Measurements from ENCODE around the gene KL.

Gene KL

DNA sequence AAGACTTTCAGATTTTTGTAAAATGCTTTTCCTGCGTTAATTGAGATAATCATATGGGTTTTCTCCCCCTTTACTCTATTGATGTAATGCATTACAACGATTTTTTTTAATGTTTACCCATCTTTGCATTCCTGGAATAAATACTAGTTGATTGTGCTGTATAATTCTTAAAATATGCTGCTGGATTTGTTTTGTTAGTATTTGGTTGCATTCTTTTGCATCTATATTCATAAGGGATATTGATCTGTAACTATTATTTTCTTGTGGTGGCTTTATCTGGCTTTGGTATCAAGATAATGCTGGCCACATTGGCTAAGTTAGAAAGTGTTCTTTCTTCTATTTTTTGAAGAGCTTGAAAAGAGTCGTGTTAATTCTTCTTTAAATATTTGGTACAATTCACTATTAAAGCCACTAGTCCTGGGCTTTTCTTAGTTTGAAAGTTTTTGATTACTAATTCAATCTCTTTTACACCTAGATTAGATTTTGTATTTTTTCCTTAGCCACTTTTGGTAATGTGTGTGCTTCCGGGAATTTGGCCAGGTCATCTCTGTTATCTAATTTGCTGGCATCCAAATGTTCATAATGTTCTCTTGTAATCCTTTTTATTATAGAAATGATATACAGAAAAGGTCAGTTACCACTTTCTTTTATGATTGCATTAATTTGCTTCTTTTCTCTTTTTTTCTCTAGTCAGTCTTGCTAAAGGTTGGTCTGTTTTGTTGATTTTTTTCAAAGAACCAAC, 29.8 kb downstream of the KL start:
- no peak for DNase-seq

DNA sequence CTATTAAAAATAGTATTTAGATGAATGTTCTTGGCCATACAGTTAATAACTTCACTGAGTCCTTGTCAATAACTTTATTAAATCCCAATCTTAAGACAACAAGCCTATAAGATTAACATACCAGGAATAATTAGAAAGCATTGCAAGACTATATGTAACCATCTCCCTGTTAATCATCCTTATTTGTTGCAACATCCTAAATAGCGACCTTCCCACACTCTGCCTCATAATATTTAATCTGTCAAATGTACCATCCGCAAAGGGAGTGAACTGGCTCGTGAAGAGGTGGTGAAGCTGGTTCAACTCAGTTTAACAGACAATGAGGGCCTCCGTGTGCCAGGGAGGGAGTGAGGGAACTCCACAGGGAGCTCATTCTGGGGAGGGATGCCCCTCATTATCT, 33.9 kb downstream of the KL start:
- no peak for DNase-seq

DNA sequence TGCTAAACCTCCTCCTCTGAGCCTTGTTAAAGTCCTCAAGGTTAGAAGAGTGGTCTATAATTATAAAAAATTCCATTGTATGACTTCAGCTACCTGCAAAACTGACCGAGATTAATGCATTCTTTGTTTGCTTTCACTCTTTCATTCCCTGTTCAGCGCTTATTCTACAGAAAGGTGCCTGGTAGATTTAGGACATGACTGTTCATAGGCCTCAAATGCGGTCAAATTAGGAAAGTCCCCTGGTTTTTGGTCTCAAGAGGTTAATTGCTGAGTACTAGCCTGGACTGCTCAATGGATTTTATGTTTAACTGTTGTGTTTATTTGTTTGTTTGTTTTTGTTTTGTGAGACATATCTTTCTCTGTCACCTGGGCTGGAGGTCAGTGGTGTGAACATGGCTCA, 35.4 kb downstream of the KL start:
- no peak for DNase-seq

GRCh38 chr13:33052506-33053280, 36.5 kb downstream of the KL start:
- no peak for DNase-seq

DNA sequence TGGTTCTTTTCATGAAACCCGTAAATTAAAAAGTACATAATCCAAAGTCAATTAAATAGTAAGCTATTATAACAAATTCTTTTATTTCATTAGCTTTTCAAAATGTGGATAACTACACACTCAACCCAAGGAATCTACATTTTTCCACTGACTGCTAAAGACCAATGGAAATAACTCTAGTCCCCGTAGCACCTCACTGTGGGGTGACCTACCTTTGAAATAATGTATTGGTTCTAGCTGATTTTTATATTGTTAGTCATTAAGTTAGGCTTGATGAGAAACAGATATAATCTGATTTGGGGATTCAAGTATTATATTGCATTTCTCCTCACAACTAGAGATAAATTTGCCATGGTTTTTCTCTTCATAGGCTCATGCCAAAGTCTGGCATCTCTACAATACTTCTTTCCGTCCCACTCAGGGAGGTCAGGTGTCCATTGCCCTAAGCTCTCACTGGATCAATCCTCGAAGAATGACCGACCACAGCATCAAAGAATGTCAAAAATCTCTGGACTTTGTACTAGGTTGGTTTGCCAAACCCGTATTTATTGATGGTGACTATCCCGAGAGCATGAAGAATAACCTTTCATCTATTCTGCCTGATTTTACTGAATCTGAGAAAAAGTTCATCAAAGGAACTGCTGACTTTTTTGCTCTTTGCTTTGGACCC, 37.3 kb downstream of the KL start:
- no peak for DNase-seq

- no peak for DNase-seq
Observed at GRCh38 chr13:33057019-33057780, 41.0 kb downstream of the KL start.

- DNase-seq, result no peak
Observed at GRCh38 chr13:33058776-33059327, 42.6 kb downstream of the KL start.

DNA sequence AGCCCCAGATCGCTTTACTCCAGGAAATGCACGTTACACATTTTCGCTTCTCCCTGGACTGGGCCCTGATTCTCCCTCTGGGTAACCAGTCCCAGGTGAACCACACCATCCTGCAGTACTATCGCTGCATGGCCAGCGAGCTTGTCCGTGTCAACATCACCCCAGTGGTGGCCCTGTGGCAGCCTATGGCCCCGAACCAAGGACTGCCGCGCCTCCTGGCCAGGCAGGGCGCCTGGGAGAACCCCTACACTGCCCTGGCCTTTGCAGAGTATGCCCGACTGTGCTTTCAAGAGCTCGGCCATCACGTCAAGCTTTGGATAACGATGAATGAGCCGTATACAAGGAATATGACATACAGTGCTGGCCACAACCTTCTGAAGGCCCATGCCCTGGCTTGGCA, 44.6 kb downstream of the KL start:
- no peak for DNase-seq

DNA sequence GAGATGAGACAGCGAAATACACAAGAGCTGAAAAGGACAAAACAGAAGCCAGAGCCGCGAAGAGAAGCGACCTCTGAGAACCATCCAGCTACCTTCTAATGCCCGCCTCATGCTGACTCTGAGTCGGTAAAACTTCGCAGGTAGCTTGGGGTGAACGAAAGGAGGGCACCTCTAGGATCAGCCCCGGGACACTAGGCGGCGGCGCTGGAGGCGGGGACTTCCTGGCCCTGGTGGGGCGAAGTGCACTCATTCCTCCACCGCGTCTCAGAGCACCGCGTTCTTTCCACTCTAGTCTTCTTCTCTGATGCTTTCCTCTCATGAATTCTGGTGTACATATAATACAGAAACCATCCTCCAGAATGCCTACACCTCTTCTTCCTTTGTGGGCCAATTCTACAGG, 50.1 kb downstream of the KL start:
- no peak for DNase-seq

GRCh38 chr13:33069365-33069764, 53.1 kb downstream of the KL start:
- DNase-seq, result no peak

GRCh38 chr13:33070713-33071112, 54.5 kb downstream of the KL start:
- no peak for DNase-seq

DNA sequence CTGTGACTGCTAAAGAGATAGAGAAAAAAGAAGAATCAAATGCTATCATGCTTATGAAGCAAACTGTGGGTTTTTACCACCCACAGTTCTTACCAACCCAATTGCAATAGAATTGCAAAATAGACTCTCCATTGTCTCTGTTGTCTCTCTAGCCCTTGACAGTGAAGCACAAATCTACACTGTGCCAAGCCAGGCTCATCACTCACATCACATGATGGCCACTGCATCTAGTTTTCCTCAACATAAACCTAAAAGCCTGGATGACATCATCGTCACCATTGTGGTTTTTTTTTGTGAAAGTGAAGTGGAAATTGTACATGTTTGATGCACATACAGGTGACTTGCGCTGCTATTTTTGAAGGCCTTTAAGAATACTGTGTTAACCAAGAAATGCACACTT, 56.1 kb downstream of the KL start:
- no peak for DNase-seq

DNA sequence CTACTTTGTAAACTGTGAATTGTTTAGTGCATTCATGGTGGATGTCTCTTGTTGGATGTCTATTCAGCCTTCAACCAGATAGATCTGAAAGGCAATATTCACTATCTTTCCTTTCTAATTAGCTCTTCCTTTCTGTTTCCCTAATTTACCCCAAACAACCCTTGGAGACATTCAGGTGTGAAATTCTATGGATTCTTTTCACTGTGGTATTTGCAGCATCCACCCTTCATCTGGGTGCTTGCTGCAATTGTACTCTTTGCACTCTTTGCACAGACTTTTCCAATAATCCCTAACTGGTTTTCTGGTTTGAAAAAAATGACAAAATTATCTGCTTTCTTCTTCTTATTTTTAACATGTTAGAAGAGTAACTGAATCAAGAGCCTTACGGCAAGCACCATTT, 56.5 kb downstream of the KL start:
- DNase-seq, result no peak

DNA sequence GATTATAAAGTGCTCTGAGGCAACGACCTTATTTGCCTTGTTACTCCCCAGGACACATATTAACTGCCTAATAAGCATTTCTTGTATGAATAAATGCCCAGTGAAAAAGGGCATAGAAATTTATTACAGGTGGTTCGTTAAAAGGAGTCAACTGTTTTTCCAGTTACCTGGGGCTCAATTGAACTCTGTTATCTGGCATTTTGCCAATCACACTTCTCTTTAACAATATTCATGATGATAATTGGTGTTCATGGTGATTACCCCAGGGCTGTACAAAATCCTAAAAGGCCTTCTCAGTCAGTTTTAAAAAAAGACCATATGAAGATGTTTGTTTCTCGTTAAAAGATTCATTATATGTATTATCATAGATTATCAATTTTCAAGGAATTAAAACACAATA, 57.1 kb downstream of the KL start:
- no peak for DNase-seq

- no peak for DNase-seq
Observed at GRCh38 chr13:33076001-33076992, 60.1 kb downstream of the KL start.

- no peak for DNase-seq
Observed at GRCh38 chr13:33078263-33078662, 62.0 kb downstream of the KL start.

DNA sequence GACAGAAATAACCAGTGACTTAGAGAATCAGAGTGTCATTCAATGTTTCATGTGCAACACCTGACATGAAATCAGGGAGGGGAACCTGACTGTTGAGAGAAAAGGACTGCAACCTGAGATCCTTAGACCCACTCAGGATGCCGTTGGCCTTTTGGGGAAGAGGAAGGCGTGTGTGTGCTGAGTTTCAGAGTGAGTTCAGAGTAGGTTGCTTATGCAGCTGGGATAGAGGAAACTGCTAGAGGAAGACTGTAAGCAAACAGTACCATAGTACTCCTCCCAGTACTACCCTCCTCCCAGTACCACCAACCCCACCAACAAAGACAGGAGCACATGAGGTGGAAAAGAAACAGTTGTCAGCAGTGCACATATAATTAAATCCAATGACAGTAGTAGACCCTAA, 63.7 kb downstream of the KL start:
- no peak for DNase-seq

GRCh38 chr13:33080972-33081590, 64.9 kb downstream of the KL start:
- DNase-seq, result no peak

DNA sequence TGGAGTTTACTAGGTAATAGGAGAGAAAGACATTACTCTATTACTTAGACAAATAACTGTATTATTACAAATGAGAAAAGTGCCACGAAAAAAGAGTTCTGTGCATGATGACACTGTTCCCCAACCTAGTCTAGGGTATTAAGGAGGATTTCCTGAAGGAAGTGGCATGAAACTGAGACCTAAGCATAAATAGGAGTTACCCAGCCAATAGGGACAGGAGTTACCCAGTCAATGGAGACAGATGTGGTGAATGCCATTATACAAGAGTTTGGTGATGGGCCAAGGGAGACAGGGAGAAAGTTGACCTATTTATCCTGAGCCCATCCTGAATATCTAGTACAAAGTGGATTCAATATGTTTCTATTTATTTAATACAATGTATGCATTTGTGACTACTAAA, 65.4 kb downstream of the KL start:
- no peak for DNase-seq

DNA sequence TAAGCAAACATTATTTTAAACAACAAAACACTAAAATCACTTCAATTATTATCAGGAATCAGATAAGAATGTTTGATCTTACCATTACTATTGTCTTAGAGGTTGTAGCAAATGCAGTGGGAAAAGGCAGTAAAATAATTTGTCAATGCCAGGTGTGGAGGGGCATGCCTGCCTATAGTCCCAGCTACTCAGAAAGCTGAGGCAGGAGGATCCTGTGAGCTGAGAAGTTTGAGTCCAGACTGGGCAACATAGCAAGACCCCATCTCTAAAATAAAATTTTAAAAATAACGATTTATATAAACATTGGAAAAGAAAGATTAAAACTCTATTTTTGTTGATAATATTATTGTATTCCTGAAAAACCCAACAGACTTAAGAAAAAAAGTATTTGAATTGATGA, 66.8 kb downstream of the KL start:
- no peak for DNase-seq

- DNase-seq, result no peak
Observed at GRCh38 chr13:33087091-33087490, 70.9 kb downstream of the KL start.

Measured in GOT3 (cell line).